H1 (cell line): ENCODE measurements around the gene ARHGAP26. TPM values are rescaled to one million over a fixed set of nuclear protein-coding genes. Genes with fewer than 3 reads are reported as not detected.

Experiments used
- ASH2L ChIP-seq: fragments of 200-600, 300-600 bp; sonication (generic); IDR thresholded peaks from one replicate; pipeline ENCODE4 v1.7.1; 2017; ENCODE audit warnings: low read length
- GABPA ChIP-seq: IDR thresholded peaks from 2 replicates; pipeline ENCODE4 v1.6.1; 2011; ENCODE audit warnings: mild to moderate bottlenecking, low read length, moderate library complexity, borderline replicate concordance; ENCODE audit not compliant: insufficient read depth
- HDAC2 ChIP-seq, 2 experiments: fragments of 300-600 bp in 1 of 2; sonication (generic) in 1 of 2; IDR thresholded peaks; 2 replicates each; pipeline ENCODE4 v1.6.1; 2011 to 2012; ENCODE audit warnings: low read depth in 2 of 2, low read length in 2 of 2, mild to moderate bottlenecking in 2 of 2, moderate library complexity in 2 of 2, borderline replicate concordance in 1 of 2, inconsistent platforms in 1 of 2
- RAD21 ChIP-seq, 2 experiments: IDR thresholded peaks in 1 of 2; conservative IDR thresholded peaks in 1 of 2; 2 replicates each; pipeline ENCODE4 v1.6.1; 2011; ENCODE audit warnings: low read depth in 2 of 2, low read length in 2 of 2, improper control_type of control experiment in 1 of 2, inconsistent platforms in 1 of 2, mild to moderate bottlenecking in 1 of 2, moderate library complexity in 1 of 2
- TCF12 ChIP-seq: IDR thresholded peaks from 2 replicates; pipeline ENCODE4 v1.6.1; 2011; ENCODE audit warnings: low read depth, mild to moderate bottlenecking, low read length
- polyA plus RNA-seq, 7 experiments: library from polyadenylated mRNA; depleted of rRNA in 3 of 7; stranded (reverse) in 5 of 7; unstranded in 2 of 7; fragments of >200 nt in 5 of 7; fragments of 200-250 nt in 2 of 7; gene quantifications; 1 replicate in 5 of 7; 2 replicates in 1 of 7; 4 replicates in 1 of 7; pipeline versions ENCODE4 v1.2.1 to v1.2.3, GENCODE V29; 2011 to 2013; ENCODE audit warnings: missing spikeins in 2 of 7, mixed read lengths in 2 of 7
- total RNA-seq: library from RNA; stranded (reverse); fragmentation: NEBNext Ultra II Directional; extraction: Animal tissue kit (Norgen Biotek cat#: 25700); gene quantifications from 2 replicates; pipeline ENCODE4 v1.2.1, GENCODE V29; 2021
- TF ChIP-seq, protein P1 (sequence below): fragments of 300-600 bp; sonication (generic); IDR thresholded peaks from 2 replicates; pipeline ENCODE4 v1.7.1; 2012; ENCODE audit warnings: low read length, moderate library complexity, mild to moderate bottlenecking, inconsistent platforms; ENCODE audit not compliant: insufficient replicate concordance

The ARHGAP26 gene
- total and polyA plus RNA-seq, 2 of the 8 experiments (the other 6 are each of a cell fraction or from before 2014, with no cell fraction given): 7.1 to 24.8 TPM

DNA sequence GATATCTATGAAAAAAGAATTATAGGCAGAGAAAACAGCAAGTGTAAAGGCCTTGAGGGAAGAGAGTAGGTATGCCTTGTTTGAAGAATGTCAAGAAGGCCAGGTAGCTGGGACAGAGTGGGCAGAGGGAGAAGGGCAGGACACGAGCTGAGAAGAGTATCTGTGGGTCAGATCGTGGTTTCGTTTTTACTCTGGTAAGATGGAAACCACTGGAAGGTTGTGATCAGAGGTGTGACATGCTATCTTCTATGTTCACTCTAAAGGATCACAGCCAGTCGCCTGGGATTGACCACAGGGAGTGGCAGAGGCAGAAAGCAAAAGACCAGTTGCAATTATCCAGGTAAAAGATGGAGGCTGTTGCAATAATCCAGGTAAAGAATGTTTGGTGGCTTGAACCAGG is 12.6 kb upstream of the ARHGAP26 start (continued):
- TF ChIP-seq, protein P1, sequence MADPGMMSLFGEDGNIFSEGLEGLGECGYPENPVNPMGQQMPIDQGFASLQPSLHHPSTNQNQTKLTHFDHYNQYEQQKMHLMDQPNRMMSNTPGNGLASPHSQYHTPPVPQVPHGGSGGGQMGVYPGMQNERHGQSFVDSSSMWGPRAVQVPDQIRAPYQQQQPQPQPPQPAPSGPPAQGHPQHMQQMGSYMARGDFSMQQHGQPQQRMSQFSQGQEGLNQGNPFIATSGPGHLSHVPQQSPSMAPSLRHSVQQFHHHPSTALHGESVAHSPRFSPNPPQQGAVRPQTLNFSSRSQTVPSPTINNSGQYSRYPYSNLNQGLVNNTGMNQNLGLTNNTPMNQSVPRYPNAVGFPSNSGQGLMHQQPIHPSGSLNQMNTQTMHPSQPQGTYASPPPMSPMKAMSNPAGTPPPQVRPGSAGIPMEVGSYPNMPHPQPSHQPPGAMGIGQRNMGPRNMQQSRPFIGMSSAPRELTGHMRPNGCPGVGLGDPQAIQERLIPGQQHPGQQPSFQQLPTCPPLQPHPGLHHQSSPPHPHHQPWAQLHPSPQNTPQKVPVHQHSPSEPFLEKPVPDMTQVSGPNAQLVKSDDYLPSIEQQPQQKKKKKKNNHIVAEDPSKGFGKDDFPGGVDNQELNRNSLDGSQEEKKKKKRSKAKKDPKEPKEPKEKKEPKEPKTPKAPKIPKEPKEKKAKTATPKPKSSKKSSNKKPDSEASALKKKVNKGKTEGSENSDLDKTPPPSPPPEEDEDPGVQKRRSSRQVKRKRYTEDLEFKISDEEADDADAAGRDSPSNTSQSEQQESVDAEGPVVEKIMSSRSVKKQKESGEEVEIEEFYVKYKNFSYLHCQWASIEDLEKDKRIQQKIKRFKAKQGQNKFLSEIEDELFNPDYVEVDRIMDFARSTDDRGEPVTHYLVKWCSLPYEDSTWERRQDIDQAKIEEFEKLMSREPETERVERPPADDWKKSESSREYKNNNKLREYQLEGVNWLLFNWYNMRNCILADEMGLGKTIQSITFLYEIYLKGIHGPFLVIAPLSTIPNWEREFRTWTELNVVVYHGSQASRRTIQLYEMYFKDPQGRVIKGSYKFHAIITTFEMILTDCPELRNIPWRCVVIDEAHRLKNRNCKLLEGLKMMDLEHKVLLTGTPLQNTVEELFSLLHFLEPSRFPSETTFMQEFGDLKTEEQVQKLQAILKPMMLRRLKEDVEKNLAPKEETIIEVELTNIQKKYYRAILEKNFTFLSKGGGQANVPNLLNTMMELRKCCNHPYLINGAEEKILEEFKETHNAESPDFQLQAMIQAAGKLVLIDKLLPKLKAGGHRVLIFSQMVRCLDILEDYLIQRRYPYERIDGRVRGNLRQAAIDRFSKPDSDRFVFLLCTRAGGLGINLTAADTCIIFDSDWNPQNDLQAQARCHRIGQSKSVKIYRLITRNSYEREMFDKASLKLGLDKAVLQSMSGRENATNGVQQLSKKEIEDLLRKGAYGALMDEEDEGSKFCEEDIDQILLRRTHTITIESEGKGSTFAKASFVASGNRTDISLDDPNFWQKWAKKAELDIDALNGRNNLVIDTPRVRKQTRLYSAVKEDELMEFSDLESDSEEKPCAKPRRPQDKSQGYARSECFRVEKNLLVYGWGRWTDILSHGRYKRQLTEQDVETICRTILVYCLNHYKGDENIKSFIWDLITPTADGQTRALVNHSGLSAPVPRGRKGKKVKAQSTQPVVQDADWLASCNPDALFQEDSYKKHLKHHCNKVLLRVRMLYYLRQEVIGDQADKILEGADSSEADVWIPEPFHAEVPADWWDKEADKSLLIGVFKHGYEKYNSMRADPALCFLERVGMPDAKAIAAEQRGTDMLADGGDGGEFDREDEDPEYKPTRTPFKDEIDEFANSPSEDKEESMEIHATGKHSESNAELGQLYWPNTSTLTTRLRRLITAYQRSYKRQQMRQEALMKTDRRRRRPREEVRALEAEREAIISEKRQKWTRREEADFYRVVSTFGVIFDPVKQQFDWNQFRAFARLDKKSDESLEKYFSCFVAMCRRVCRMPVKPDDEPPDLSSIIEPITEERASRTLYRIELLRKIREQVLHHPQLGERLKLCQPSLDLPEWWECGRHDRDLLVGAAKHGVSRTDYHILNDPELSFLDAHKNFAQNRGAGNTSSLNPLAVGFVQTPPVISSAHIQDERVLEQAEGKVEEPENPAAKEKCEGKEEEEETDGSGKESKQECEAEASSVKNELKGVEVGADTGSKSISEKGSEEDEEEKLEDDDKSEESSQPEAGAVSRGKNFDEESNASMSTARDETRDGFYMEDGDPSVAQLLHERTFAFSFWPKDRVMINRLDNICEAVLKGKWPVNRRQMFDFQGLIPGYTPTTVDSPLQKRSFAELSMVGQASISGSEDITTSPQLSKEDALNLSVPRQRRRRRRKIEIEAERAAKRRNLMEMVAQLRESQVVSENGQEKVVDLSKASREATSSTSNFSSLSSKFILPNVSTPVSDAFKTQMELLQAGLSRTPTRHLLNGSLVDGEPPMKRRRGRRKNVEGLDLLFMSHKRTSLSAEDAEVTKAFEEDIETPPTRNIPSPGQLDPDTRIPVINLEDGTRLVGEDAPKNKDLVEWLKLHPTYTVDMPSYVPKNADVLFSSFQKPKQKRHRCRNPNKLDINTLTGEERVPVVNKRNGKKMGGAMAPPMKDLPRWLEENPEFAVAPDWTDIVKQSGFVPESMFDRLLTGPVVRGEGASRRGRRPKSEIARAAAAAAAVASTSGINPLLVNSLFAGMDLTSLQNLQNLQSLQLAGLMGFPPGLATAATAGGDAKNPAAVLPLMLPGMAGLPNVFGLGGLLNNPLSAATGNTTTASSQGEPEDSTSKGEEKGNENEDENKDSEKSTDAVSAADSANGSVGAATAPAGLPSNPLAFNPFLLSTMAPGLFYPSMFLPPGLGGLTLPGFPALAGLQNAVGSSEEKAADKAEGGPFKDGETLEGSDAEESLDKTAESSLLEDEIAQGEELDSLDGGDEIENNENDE: no peak
- TF ChIP-seq ASH2L (no peak), HDAC2 (IDR thresholded peaks at IDR 0.05; ENCODE audit: borderline replicate concordance in 1 of 2, low read depth in 2 of 2, low read length in 2 of 2) (no peak), RAD21 (IDR thresholded peaks at IDR 0.05 in 1 of 2, conservative IDR thresholded peaks at IDR 0.05 in 1 of 2; ENCODE audit: low read depth in 2 of 2, low read length in 2 of 2) (no peak), TCF12 (no peak), GABPA (no peak)
